Activated CD8-positive, alpha-beta T cell treated with anti-CD3 and anti-CD28 coated beads for 36 hours (primary cell): ENCODE results near the gene MPZL2. TPM values are rescaled to one million over a fixed set of nuclear protein-coding genes. Genes with fewer than 3 reads are reported as not detected.

Experiments
- ATAC-seq: fragments of 200-7000 bp; cut with Tn5 transposase; one replicate; pipeline ENCODE4 v1.10.0; 2021; ENCODE audit warnings: mild to moderate bottlenecking, moderate library complexity
- CTCF ChIA-PET: fragments of 350-600 bp; sonication (Branson Sonifier 250); formaldehyde crosslinking; loops from one replicate; lab custom pipeline; 2021; ENCODE audit warnings: antibody characterized with exemption; lab: Charles Lee
- POLR2A ChIA-PET: fragments of 350-600 bp; sonication (Branson Sonifier 250); formaldehyde crosslinking; loops from one replicate; lab custom pipeline; 2021; ENCODE audit warnings: antibody characterized with exemption; lab: Charles Lee
- DNase-seq: peaks from one replicate; pipeline ENCODE4 v3.0.0-alpha.2; 2020
- H3K27ac Mint-ChIP-seq: one replicate; pipeline ENCODE4 v1.8.0; 2021; ENCODE audit warnings: mild to moderate bottlenecking, mixed read lengths
- H3K27me3 Mint-ChIP-seq: one replicate; pipeline ENCODE4 v1.8.0; 2021; ENCODE audit warnings: mixed read lengths
- H3K36me3 Mint-ChIP-seq: one replicate; pipeline ENCODE4 v1.8.0; 2021; ENCODE audit warnings: low read depth, mixed read lengths
- H3K4me1 Mint-ChIP-seq: one replicate; pipeline ENCODE4 v1.8.0; 2021; ENCODE audit warnings: low read depth, mixed read lengths
- H3K4me3 Mint-ChIP-seq: one replicate; pipeline ENCODE4 v1.8.0; 2021; ENCODE audit warnings: mild to moderate bottlenecking, moderate library complexity, mixed read lengths
- H3K9me3 Mint-ChIP-seq: one replicate; pipeline ENCODE4 v1.8.0; 2021; ENCODE audit warnings: mixed read lengths
- CTCF ChIP-seq: fragments of 200-600 bp; IDR thresholded peaks from one replicate; pipeline ENCODE4 v1.8.0; 2022; ENCODE audit warnings: antibody characterized with exemption, mild to moderate bottlenecking
- intact Hi-C: fragments of 100-400 bp; cut with micrococcal nuclease; formaldehyde crosslinking; loops from one replicate; pipeline ENCODE4 v1.10.0; 2022
- total RNA-seq, 2 experiments: library from RNA; stranded (reverse); gene quantifications; one replicate each; pipeline ENCODE4 v1.2.3, GENCODE V29; 2021

The MPZL2 gene
- total RNA-seq, 2 experiments from 2014 or later = 26.2 to 31.0 TPM

- no peak for TF ChIP-seq CTCF
- CTCF ChIA-PET = interaction anchor here (0.7 to 8.6 kb wide), 15 partner anchors 9 to 94 kb away, joined by 3 to 86 read pairs (median 3); partner anchors contain the start of genes CD3E and JAML
- DNase-seq = no peak
- no peak overlapping the region for H3K27ac Mint-ChIP-seq
- peaks cover 77% of the 10 kb centered on the region for H3K36me3 Mint-ChIP-seq
- ATAC-seq = no peak
- no peaks in the 10 kb centered on the region for H3K27me3 Mint-ChIP-seq
- no peak overlapping the region for H3K4me3 Mint-ChIP-seq
- POLR2A ChIA-PET = interaction anchor here (0.5 to 3.1 kb wide), 10 partner anchors 17 to 1029 kb away, joined by 3 to 15 read pairs (median 3); partner anchors contain the start of genes CD3E, JAML and KMT2A
- peaks cover 10% of the 10 kb centered on the region for H3K9me3 Mint-ChIP-seq
- peaks cover 65% of the 10 kb centered on the region for H3K4me1 Mint-ChIP-seq
- intact Hi-C loops = loop anchor here (5.0 kb wide), 1 partner anchor 33 kb away; no protein-coding TSS in a partner anchor
Measured at GRCh38 chr11:118259138-118259537, 5.0 kb downstream of the MPZL2 start.

GRCh38 chr11:118258410-118258809, 5.7 kb downstream of the MPZL2 start:
- POLR2A ChIA-PET = interaction anchor here (0.6 to 1.5 kb wide), 3 partner anchors 46 to 1028 kb away, joined by 3 to 5 read pairs (median 3); partner anchors contain the start of gene KMT2A

GRCh38 chr11:118252688-118253087, 11.4 kb downstream of the MPZL2 start:
- no peak for TF ChIP-seq CTCF
- H3K9me3 Mint-ChIP-seq = no peaks in the 10 kb centered on the region
- H3K27ac Mint-ChIP-seq = peak overlapping the region; percentile 99
- no peak for DNase-seq
- H3K36me3 Mint-ChIP-seq = peaks cover 38% of the 10 kb centered on the region
- peaks cover 43% of the 10 kb centered on the region for H3K4me1 Mint-ChIP-seq
- ChIA-PET POLR2A (interaction anchor here (0.9 to 2.8 kb wide), 14 partner anchors 8 to 90 kb away, joined by 3 to 39 read pairs (median 6); partner anchors contain the start of genes CD3D, JAML and MPZL2), CTCF (interaction anchor here (1.1 to 4.0 kb wide), 7 partner anchors 21 to 101 kb away, joined by 3 to 24 read pairs (median 4); no protein-coding TSS in a partner anchor)
- H3K4me3 Mint-ChIP-seq = peak overlapping the region; percentile 93
- no peaks in the 10 kb centered on the region for H3K27me3 Mint-ChIP-seq
- no peak for ATAC-seq
- intact Hi-C loops = loop anchor here (5.0 kb wide), 1 partner anchor 35 kb away; no protein-coding TSS in a partner anchor

More at GRCh38 chr11:118258410-118258809, 5.7 kb downstream of the MPZL2 start:
- Mint-ChIP-seq H3K27me3 (no peaks in the 10 kb centered on the region), H3K4me1 (peaks cover 62% of the 10 kb centered on the region), H3K36me3 (peaks cover 77% of the 10 kb centered on the region), H3K4me3 (no peak overlapping the region), H3K27ac (no peak overlapping the region), H3K9me3 (peaks cover 10% of the 10 kb centered on the region)
- DNase-seq (peak; percentile 50), ATAC-seq (peak; percentile 76)
- peak; percentile 58 for TF ChIP-seq CTCF
- intact Hi-C loops = loop anchor here (5.0 kb wide), 1 partner anchor 34 kb away; no protein-coding TSS in a partner anchor
- CTCF ChIA-PET = interaction anchor here (0.8 to 8.6 kb wide), 9 partner anchors 10 to 95 kb away, joined by 3 to 86 read pairs (median 5); partner anchors contain the start of genes CD3E and JAML

GRCh38 chr11:118251858-118252652, 12.0 kb downstream of the MPZL2 start, which contains the start of gene MPZL3:
Gene MPZL3 (minus strand): TSS chr11:118252365. CDS start chr11:118252294, 71 bp downstream.
- Mint-ChIP-seq H3K36me3 (peaks cover 38% of the 10 kb centered on the region), H3K4me3 (peak within 1 kb of the TSS; percentile 93), H3K27ac (peak within 1 kb of the TSS; percentile 99), H3K9me3 (no peaks in the 10 kb centered on the region), H3K4me1 (peaks cover 49% of the 10 kb centered on the region), H3K27me3 (no peaks in the 10 kb centered on the region)
- ATAC-seq (peak; percentile 72), DNase-seq (peak; percentile 92)
- CTCF ChIA-PET = interaction anchor here (0.7 to 4.0 kb wide), 16 partner anchors 9 to 352 kb away, joined by 3 to 24 read pairs (median 4); partner anchors contain the start of gene MPZL2
- no peak for TF ChIP-seq CTCF
- intact Hi-C loops = loop anchor here (5.0 kb wide), 1 partner anchor 35 kb away; no protein-coding TSS in a partner anchor
- POLR2A ChIA-PET = interaction anchor here (0.7 to 2.8 kb wide), 24 partner anchors 9 to 94 kb away, joined by 3 to 39 read pairs (median 4); partner anchors contain the start of genes CD3D, JAML and MPZL2
